Adipose tissue (tissue), 3 donors: ENCODE measurements around the gene ERCC2. TPM values are rescaled to one million over a fixed set of nuclear protein-coding genes. Genes with fewer than 3 reads are reported as not detected.

Source experiments
- H3K27ac ChIP-seq: one replicate; pipeline ENCODE4 v1.5.1; 2013; ENCODE audit warnings: low read depth, low read length
- WGBS, 3 donors: extraction: QIAGEN DNeasy Blood & Tissue Kit; methylation state at CpG; one replicate each; pipeline ENCODE4 v1.1.7; 2013; 5-methylcytosine and 5-hydroxymethylcytosine counted together
- polyA plus RNA-seq, 3 donors: library from polyadenylated mRNA; stranded (reverse); fragments of 200-250 nt; gene quantifications; one replicate each; pipeline ENCODE4 v1.2.3, GENCODE V29; 2013
- donor health status: healthy with polysubstance abuse.
- donor health status: Bipolar disorder and iron deficiency.
- donor health status: healthy.

The ERCC2 gene
- polyA plus RNA-seq, 3 donors, result 5.6 to 9.1 (median 7.3) TPM

- WGBS, 3 donors, result 88 to 93% (median 93%) methylated on average over 16 of the region's 16 CpGs
- no peak overlapping the region for H3K27ac ChIP-seq
These were observed 8.1 kb downstream of the ERCC2 start for GRCh38 chr19:45362291-45362690.

GRCh38 chr19:45361608-45362007 is 8.8 kb downstream of the ERCC2 start:
- 93 to 96% (median 94%) methylated on average over 14 of the region's 14 CpGs for WGBS, 3 donors
- no peak overlapping the region for H3K27ac ChIP-seq

- 94 to 95% (median 94%) methylated on average over 12 of the region's 12 CpGs for WGBS, 3 donors
- H3K27ac ChIP-seq, result no peak overlapping the region
These were observed 12.1 kb downstream of the ERCC2 start for GRCh38 chr19:45358213-45358792.

- H3K27ac ChIP-seq, result no peak overlapping the region
- 89 to 97% (median 92%) methylated on average over 11 of the region's 11 CpGs for WGBS, 3 donors
These were observed 13.0 kb downstream of the ERCC2 start for GRCh38 chr19:45357445-45357783.

DNA sequence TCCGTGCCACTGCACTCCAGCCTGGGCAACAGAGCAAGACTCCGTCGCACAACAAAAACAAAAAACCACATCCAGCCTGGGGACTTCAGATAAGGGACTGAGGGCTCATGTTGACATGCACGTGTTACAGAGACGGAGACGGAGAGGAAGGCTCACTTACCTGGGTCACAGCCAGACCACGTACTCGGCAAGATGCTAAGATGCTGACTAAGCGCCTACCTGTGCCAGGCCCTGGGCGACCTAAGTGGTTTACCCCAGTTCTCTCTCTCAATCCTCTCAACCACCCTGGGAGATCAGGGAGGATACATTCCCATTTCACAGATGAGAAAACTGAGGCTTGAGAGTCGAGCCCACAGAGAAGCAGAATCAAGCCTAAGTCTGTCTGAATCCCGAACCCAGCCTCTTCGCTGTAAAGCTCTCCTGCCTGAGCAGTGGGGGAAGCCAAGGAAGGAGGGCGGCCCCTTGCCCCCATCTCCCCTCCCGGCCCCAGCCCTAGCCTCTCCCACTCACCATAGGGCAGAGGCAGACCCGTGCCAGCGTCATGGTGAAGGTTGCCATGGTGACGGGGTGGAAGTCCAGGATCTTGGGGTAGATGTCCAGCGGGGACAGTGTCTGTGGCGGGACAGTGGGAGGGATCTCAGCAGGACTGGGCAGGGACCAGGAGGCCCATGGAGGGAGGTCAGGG is 13.5 kb downstream of the ERCC2 start:
- no peak overlapping the region for H3K27ac ChIP-seq
- WGBS, 3 donors, result 90 to 91% (median 91%) methylated on average over 20 of the region's 20 CpGs

DNA sequence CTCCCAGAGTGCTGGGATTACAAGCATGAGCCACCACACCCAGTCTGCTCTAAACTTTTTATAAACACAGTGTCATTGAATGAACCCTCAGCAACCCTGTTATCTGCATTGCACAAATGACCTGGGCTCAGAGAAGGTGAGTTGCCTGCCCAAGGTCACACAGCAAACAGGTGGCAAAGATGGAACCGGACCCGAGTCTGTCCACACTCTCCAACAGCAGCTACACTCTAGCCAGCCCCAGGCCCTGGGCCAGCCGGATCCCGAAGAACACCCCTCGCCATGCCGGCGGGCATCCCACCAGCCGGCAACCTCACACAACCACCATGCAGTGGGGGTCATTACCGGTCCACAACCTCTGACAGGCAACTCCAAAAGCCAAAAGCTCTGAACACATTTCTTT is 14.5 kb downstream of the ERCC2 start:
- 91 to 98% (median 97%) methylated on average over 9 of the region's 9 CpGs for WGBS, 3 donors
- no peak overlapping the region for H3K27ac ChIP-seq

DNA sequence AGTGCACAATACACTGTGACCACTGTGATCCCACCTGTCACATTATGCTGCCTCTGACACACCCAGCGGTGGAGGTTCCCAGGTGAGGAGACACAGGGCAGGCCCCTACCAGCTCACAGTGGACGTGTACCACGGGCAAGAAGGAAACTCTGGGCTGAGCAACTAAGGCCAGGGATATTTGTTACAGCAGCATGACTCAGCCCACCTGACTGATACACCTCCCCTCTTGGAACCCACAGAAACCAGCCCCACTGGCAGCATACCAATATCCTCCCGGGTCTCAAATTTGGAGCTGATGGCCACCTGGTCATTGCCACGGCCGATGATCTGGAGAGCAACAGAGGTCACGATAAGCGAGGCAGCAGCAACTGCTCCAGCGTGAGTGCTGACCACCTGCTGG is 15.0 kb downstream of the ERCC2 start:
- no peak overlapping the region for H3K27ac ChIP-seq
- 97 to 98% (median 97%) methylated on average over 9 of the region's 9 CpGs for WGBS, 3 donors

- H3K27ac ChIP-seq, result no peak overlapping the region
- WGBS, 3 donors, result 90 to 94% (median 94%) methylated on average over 11 of the region's 11 CpGs
These were observed 16.0 kb downstream of the ERCC2 start for GRCh38 chr19:45354241-45354842.

DNA sequence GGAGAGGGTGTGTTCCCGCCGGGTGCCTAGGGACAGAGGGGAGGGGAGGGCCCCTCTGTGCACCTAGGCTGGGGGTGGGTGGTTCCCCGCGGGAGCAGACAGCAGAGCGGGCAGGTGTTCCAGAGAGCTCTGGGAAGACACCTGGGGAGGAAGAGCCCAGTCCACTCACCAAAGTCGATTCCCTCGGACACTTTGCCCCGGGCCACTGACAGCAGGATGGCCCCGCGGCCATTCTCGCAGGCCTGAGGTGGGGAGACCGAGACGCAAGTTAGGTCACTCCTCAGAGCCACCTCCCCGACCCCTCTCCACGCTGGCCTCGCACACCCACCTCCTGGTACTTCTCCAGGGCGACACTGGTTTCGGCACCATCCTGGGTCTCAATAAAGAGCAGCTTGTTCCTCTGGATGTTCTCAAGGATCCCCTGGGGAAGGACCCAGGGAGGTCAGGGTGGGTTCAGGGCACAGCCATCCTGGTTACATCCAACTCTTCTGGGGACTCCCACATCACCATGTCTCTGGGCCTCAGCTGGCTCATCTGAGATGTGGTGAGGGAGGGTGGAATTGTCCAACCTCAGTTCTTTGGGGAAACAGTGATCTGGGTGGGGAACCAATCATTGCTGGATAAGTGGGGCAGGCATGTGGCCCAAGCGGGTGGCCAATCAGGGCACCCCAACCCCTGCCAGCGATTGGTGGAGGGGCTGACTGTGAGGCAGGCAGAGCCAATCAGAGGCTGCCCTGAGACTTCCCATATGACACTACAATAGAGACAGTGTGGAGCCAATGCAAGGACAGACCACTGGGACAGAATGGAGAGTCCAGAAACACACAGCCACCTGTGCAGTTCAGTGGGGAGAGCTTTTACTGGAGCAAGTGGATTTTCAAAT is 17.2 kb downstream of the ERCC2 start:
- no peak overlapping the region for H3K27ac ChIP-seq
- 90 to 94% (median 94%) methylated on average over 20 of the region's 20 CpGs for WGBS, 3 donors

- H3K27ac ChIP-seq, result no peak overlapping the region
- WGBS, 3 donors, result 92 to 95% (median 93%) methylated on average over 20 of the region's 20 CpGs
These were observed 17.9 kb downstream of the ERCC2 start for GRCh38 chr19:45352471-45352870.

- 88 to 91% (median 89%) methylated on average over 15 of the region's 15 CpGs for WGBS, 3 donors
- H3K27ac ChIP-seq, result no peak overlapping the region
These were observed 18.3 kb downstream of the ERCC2 start for GRCh38 chr19:45352062-45352461.

GRCh38 chr19:45351401-45351952 is 18.9 kb downstream of the ERCC2 start:
- H3K27ac ChIP-seq, result no peak overlapping the region
- 72 to 82% (median 81%) methylated on average over 13 of the region's 13 CpGs for WGBS, 3 donors

- WGBS, 3 donors, result 87 to 90% (median 87%) methylated on average over 11 to 17 of the region's 17 CpGs
- no peak overlapping the region for H3K27ac ChIP-seq
These were observed 19.8 kb downstream of the ERCC2 start for GRCh38 chr19:45350477-45351058.

DNA sequence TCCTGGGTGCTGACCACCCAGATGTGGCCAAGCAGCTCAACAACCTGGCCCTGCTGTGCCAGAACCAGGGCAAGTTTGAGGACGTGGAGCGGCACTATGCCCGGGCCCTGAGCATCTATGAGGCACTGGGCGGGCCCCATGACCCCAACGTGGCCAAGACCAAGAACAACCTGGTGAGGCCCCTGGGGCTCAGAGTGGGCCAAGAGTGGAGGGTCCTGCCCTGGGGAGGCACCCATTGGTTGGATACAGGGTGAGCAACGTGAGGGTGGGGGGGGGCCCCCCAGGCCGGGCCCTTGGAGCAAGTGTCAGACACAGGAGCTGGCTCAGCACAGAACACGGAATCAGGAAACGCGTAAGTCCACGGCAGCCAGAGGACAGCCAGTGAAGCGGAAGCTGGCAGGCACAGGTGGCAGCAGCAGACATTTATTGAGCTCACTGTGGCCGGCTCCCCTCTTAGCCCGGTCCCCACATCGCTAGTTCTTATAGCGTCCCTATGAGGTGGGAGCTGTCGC is 20.9 kb downstream of the ERCC2 start:
- WGBS, 3 donors, result 86 to 90% (median 90%) methylated on average over 17 of the region's 17 CpGs
- no peak overlapping the region for H3K27ac ChIP-seq

DNA sequence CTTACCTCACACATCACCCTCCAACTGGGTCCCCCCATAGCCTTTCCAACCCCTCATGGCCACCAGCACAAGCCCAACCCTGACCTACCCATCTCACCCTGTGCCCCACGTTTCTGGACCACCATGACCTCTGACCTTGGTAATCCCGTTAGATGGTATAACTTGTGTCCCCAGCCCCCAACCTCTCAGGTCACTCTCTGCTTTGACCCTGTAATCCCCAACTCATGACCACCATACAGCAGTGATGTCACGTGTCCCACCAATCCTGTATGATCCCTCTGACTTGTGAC is 21.3 kb downstream of the ERCC2 start:
- 47 to 78% (median 77%) methylated on average over 3 of the region's 3 CpGs for WGBS, 3 donors
- no peak overlapping the region for H3K27ac ChIP-seq

DNA sequence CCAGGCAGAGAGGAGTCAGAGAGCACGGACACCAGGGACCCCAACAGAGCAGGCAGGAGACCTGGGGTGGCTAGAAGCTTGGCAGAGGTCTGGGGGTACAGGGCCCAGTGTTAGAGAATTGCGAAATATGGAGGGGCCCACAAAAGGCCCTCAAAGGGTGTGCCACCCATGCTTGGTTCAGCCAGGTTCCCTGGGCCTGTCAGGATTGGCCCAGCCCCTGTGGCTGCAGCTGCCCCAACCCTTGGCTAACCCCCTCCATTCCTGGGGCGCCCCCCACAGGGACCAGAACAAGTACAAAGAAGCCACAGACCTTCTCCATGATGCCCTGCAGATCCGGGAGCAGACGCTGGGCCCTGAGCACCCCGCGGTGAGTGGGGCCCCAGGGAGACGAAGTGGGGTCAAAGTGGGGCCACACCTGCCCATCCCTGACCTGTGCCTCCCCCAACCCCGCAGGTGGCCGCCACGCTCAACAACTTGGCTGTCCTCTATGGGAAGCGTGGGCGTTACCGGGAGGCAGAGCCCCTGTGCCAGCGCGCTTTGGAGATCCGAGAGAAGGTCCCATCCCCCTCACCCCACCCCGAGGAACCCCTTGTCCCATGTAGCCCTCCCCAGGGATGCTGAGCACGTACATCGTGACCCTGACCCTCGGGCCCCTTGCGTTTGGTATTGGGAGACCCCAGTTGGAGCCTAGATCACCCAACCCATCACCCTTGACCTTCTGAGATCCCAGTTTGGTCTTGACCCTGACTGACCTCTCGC is 21.8 kb downstream of the ERCC2 start:
- no peak overlapping the region for H3K27ac ChIP-seq
- WGBS, 3 donors, result 71 to 77% (median 76%) methylated on average over 23 of the region's 23 CpGs

DNA sequence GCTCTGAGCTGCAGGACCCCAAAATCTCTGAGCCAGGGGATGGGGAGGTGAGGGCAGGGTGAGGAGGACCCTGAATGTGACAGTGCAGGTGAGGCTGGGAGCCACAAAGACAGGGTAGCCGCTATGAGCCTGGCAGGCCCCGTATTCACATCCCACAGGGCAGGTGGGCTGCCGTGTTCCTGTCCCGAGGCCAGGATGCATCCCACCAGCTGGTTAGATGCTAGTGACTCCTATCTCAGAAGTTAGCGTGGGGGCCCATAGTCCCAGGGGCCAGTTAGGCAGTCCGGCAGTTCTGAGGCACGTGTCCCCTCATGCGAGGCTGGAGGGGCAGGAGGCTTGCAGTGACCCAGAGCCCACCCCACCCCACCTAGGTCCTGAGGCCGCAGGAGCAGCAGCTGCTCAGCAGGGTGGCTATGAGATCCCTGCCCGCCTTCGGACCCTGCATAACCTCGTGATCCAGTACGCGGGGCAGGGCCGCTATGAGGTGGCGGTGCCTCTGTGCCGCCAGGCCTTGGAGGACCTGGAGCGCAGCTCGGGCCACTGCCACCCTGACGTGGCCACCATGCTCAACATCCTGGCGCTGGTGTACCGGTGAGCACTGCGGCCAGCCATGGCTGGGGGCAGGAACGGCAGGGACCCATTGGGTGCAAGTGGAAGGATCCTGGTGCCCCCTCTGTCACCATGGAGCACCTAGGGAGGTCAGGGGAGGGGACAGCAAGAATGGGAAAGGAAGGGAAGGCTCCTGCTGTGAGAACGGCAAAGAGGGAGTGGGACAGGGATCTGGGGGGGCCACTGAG is 22.6 kb downstream of the ERCC2 start:
- 68 to 71% (median 71%) methylated on average over 25 of the region's 25 CpGs for WGBS, 3 donors
- no peak overlapping the region for H3K27ac ChIP-seq
